Skeletal muscle satellite cell (primary cell): ENCODE data around the gene UCP2. TPM values are rescaled to one million over a fixed set of nuclear protein-coding genes. Genes with fewer than 3 reads are reported as not detected.

Source experiments
- H3K27me3 ChIP-seq: 2 replicates; pipeline ENCODE4 v1.7.0; 2013; ENCODE audit warnings: low read length; ENCODE audit not compliant: control insufficient read depth, insufficient read depth
- H3K36me3 ChIP-seq: 2 replicates; pipeline ENCODE4 v1.7.0; 2013; ENCODE audit warnings: mild to moderate bottlenecking, control low read depth, low read length; ENCODE audit not compliant: insufficient read depth
- H3K4me1 ChIP-seq: 2 replicates; pipeline ENCODE4 v1.7.0; 2013; ENCODE audit warnings: low read length; ENCODE audit not compliant: control insufficient read depth, insufficient read depth
- H3K4me2 ChIP-seq: 2 replicates; pipeline ENCODE4 v1.7.0; 2013; ENCODE audit warnings: mild to moderate bottlenecking, low read length
- H3K4me3 ChIP-seq: 2 replicates; pipeline ENCODE4 v1.7.0; 2013; ENCODE audit warnings: low read length
- H3K9ac ChIP-seq: 2 replicates; pipeline ENCODE4 v1.7.0; 2013; ENCODE audit warnings: mild to moderate bottlenecking, low read depth, low read length, moderate library complexity
- H3K9me3 ChIP-seq: replicated peaks from 2 replicates; pipeline ENCODE4 v1.7.0; 2013; ENCODE audit warnings: mild to moderate bottlenecking, control low read depth, low read length
- total RNA-seq: library from RNA; depleted of rRNA; stranded (reverse); fragments of >200 nt; gene quantifications from 2 replicates; pipeline ENCODE4 v1.2.3, GENCODE V29; 2012; rRNA removed

UCP2 gene, protein sequence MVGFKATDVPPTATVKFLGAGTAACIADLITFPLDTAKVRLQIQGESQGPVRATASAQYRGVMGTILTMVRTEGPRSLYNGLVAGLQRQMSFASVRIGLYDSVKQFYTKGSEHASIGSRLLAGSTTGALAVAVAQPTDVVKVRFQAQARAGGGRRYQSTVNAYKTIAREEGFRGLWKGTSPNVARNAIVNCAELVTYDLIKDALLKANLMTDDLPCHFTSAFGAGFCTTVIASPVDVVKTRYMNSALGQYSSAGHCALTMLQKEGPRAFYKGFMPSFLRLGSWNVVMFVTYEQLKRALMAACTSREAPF
- total RNA-seq, result 4.4 TPM in 1 of 2 replicates, not detected in the other

GRCh38 chr11:73982595-73982989 is at the start of gene UCP2:
TSS of gene UCP2 (minus strand) at chr11:73982843. CDS start at chr11:73978378, 4,465 bp downstream.
- peak within 1 kb of the TSS; percentile 85 for H3K4me3 ChIP-seq
- H3K4me1 ChIP-seq, result peaks cover 13% of the 10 kb centered on the region
- H3K9me3 ChIP-seq, result no peaks in the 10 kb centered on the region
- H3K9ac ChIP-seq, result peak within 1 kb of the TSS; percentile 79
- peak within 1 kb of the TSS; percentile 100 for H3K4me2 ChIP-seq
- H3K27me3 ChIP-seq, result no peaks in the 10 kb centered on the region
- no peaks in the 10 kb centered on the region for H3K36me3 ChIP-seq

GRCh38 chr11:74030723-74031676 is 48.4 kb upstream of the UCP2 start:
- Histone ChIP-seq H3K4me1 (peaks cover 13% of the 10 kb centered on the region), H3K9me3 (no peaks in the 10 kb centered on the region), H3K36me3 (peaks cover 29% of the 10 kb centered on the region), H3K27me3 (no peaks in the 10 kb centered on the region), H3K9ac (no peak overlapping the region), H3K4me2 (no peak overlapping the region), H3K4me3 (no peak overlapping the region)

DNA sequence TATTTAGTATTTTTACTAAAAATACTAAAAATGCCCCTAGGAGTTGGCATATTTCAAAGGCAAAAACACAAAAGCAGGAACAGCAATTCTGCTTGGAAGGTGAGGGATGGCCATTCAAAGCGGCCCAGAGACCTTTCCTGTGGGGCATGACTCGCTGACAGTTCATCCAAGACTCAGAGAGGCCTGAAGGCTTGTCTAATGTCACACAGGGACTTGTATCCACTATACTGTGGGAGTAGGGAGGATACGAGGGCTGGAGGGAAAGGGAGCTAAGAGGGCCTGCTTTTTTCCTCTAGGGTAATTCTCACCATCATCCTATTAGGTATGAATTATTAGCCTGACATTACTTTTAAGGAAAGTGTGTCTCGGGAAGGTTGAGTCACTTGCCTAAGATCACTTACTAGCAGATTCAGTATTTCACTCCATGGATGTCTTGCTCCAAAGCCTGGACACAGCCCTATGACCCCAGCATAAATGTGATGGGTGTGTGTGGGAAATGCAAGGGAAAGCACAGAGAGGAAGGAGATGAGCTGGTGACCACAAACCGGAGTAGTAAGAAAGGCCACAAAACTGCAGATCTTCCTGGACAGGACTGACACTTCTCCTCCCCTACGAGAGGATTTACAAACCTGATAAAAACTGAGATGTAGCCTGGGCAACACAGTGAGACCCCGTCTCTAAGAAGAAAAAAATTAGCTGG is 43.0 kb upstream of the UCP2 start:
- Histone ChIP-seq H3K9me3 (no peaks in the 10 kb centered on the region), H3K9ac (no peak overlapping the region), H3K4me1 (peaks cover 26% of the 10 kb centered on the region)

DNA sequence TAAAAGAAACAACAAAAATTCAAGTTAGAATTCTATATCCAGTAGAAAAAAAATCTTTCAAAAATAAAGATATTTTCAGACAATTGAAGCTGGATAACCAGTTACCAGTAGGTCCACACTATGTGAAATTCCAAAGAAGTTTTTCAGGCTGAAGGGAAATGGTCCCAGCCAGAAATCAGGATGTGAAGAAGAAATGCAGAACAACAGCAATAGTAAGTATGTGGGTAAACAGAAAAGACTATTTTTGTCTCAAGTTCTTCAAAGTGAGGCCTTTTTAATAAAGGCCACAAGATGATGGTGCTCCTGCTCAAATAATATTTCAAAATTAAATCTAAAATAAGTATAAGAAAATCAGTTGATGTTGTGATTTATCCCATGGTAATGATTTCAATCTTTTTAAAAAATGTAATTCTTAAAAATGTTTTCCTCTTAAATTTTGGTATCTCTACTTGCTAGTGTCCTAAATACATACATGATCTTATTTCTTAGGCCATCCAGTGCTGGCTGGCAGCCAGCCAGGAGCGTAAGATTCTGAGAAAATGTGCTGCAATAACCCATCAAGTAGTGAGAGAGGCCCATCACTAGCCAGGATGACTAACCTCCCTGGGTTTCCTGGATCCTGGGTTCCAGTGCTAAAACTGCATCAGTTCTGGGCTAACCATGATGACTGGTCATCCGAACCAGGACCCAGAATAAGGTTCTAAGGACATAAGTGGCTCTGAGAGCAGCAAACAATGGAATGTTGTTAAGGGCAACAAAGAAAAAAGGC is 41.8 kb upstream of the UCP2 start:
- no peaks in the 10 kb centered on the region for H3K36me3 ChIP-seq
- H3K27me3 ChIP-seq, result no peaks in the 10 kb centered on the region
- H3K4me1 ChIP-seq, result peaks cover 37% of the 10 kb centered on the region
- no peak overlapping the region for H3K4me2 ChIP-seq
- H3K9ac ChIP-seq, result no peak overlapping the region
- no peaks in the 10 kb centered on the region for H3K9me3 ChIP-seq
- no peak overlapping the region for H3K4me3 ChIP-seq

More for the DNA sequence above, 43.0 kb upstream of the UCP2 start:
- no peaks in the 10 kb centered on the region for H3K27me3 ChIP-seq
- H3K4me3 ChIP-seq, result no peak overlapping the region
- no peaks in the 10 kb centered on the region for H3K36me3 ChIP-seq
- H3K4me2 ChIP-seq, result no peak overlapping the region

GRCh38 chr11:74023276-74023675 is 40.6 kb upstream of the UCP2 start:
- Histone ChIP-seq H3K36me3 (no peaks in the 10 kb centered on the region), H3K9ac (no peak overlapping the region), H3K27me3 (no peaks in the 10 kb centered on the region), H3K9me3 (no peaks in the 10 kb centered on the region), H3K4me1 (peaks cover 49% of the 10 kb centered on the region), H3K4me2 (no peak overlapping the region), H3K4me3 (no peak overlapping the region)

GRCh38 chr11:74022546-74022945 is 39.9 kb upstream of the UCP2 start:
- Histone ChIP-seq H3K4me2 (no peak overlapping the region), H3K27me3 (no peaks in the 10 kb centered on the region), H3K9me3 (no peaks in the 10 kb centered on the region), H3K4me3 (no peak overlapping the region), H3K4me1 (peaks cover 53% of the 10 kb centered on the region), H3K36me3 (no peaks in the 10 kb centered on the region), H3K9ac (no peak overlapping the region)

GRCh38 chr11:74021998-74022397 is 39.4 kb upstream of the UCP2 start:
- H3K4me3 ChIP-seq, result no peak overlapping the region
- H3K27me3 ChIP-seq, result no peaks in the 10 kb centered on the region
- no peak overlapping the region for H3K9ac ChIP-seq
- H3K4me1 ChIP-seq, result peaks cover 50% of the 10 kb centered on the region
- H3K9me3 ChIP-seq, result no peaks in the 10 kb centered on the region
- no peak overlapping the region for H3K4me2 ChIP-seq
- H3K36me3 ChIP-seq, result no peaks in the 10 kb centered on the region

DNA sequence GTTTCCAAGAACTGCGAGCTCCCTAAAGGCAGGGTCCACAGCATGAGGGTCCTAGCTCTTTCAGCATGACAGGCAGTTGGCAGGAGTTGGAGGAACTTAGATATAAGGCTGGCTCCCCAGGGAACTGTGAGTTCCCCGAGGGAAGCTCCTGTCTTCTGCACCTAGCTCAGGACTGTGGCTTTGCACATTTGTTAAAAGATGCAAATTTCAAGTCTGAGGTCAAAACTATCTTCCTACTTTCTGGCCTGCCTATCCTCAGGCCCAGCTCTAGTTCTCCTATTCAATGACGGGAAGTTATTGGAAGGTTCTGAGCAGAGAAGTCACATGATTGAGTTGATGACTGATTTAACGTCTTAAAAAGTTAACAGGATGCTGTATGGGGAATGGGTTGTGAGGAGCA is 37.9 kb upstream of the UCP2 start:
- Histone ChIP-seq H3K36me3 (peaks cover 6% of the 10 kb centered on the region), H3K4me3 (no peak overlapping the region), H3K9me3 (no peaks in the 10 kb centered on the region), H3K9ac (no peak overlapping the region), H3K4me1 (peaks cover 36% of the 10 kb centered on the region), H3K4me2 (no peak overlapping the region), H3K27me3 (no peaks in the 10 kb centered on the region)

DNA sequence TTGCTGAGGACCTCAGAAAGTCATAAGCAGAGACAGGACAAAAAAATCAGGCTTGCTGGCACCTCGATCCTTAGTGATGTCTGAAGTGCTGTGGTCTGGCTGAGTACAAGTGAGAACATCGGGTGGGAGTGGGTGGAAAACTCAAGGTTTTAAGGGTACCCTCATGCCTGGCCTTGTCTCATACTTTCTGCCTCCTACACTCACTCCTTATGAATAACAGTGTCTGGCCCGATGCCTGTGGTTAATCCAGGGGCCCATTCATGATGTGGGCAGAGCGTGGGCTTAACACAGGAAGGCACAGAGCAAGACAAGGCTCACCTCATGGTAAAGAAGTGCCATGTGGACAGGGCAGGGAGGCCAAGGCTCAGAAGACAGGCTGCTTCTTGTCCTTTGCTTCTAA is 37.2 kb upstream of the UCP2 start:
- Histone ChIP-seq H3K4me2 (no peak overlapping the region), H3K36me3 (peaks cover 6% of the 10 kb centered on the region), H3K4me1 (peaks cover 30% of the 10 kb centered on the region), H3K27me3 (no peaks in the 10 kb centered on the region), H3K4me3 (no peak overlapping the region), H3K9ac (no peak overlapping the region), H3K9me3 (no peaks in the 10 kb centered on the region)

DNA sequence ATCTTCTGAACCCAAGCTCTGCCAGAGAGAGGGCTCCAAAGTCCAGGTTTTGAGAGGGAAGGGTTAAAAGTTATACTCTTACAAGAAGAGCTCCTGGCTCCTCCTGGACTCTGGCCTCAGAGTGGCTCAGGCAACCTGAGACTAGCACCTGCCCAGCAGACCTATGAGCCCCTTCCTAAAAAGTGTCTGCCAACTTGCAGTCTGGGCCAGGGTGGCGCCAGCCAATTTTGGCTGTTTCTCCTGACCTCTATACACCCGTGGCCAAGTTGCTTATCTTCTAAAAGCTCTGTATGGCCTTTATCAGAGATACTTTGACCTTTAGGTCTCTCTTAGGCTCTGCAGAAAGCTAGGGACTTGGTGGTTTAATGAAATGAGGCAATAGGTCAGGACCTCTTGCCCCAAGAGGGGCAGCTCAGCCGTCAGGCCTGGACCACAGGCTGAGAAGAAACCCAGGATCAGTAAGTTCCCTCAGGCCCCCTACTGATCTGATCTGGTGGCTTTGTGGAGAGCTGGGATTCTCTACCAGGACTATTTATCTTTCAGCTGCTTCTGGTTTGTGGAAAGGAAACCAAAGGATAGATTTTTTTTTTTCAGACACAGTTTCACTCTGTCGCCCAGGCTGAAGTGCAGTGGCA is 36.6 kb upstream of the UCP2 start:
- H3K36me3 ChIP-seq, result peaks cover 6% of the 10 kb centered on the region
- no peak overlapping the region for H3K4me2 ChIP-seq
- H3K9me3 ChIP-seq, result no peaks in the 10 kb centered on the region
- H3K27me3 ChIP-seq, result no peaks in the 10 kb centered on the region
- H3K4me3 ChIP-seq, result no peak overlapping the region
- no peak overlapping the region for H3K9ac ChIP-seq
- peaks cover 26% of the 10 kb centered on the region for H3K4me1 ChIP-seq
